GM18511 (cell line): ENCODE data around the gene PRRC2B.

ENCODE experiments used
- ATAC-seq: cut with Tn5 transposase; IDR thresholded peaks from one replicate; pipeline ENCODE4 v1.9.1; 2021; ENCODE audit warnings: mild to moderate bottlenecking, moderate library complexity; ENCODE audit not compliant: unreplicated experiment

Gene PRRC2B

GRCh38 chr9:131406563-131407436 lies 12.9 kb downstream of the PRRC2B start:
- ATAC-seq = no peak

- ATAC-seq = no peak
Observed at GRCh38 chr9:131407717-131408195, 13.9 kb downstream of the PRRC2B start.

GRCh38 chr9:131409458-131409992 lies 15.6 kb downstream of the PRRC2B start:
- ATAC-seq = no peak

GRCh38 chr9:131410044-131410491 lies 16.2 kb downstream of the PRRC2B start:
- ATAC-seq = no peak

GRCh38 chr9:131411719-131412681 lies 18.1 kb downstream of the PRRC2B start:
- no peak for ATAC-seq

- ATAC-seq = no peak
Observed at GRCh38 chr9:131416509-131416908, 22.6 kb downstream of the PRRC2B start.

- no peak for ATAC-seq
Observed at GRCh38 chr9:131417264-131418142, 23.6 kb downstream of the PRRC2B start.

GRCh38 chr9:131418143-131419025 lies 24.5 kb downstream of the PRRC2B start:
- no peak for ATAC-seq

- no peak for ATAC-seq
Observed at GRCh38 chr9:131419026-131419614, 25.2 kb downstream of the PRRC2B start.

GRCh38 chr9:131419716-131420115 lies 25.8 kb downstream of the PRRC2B start:
- no peak for ATAC-seq

- ATAC-seq = no peak
Observed at GRCh38 chr9:131420980-131421624, 27.2 kb downstream of the PRRC2B start.

GRCh38 chr9:131421691-131422090 lies 27.8 kb downstream of the PRRC2B start:
- no peak for ATAC-seq

GRCh38 chr9:131422241-131422792 lies 28.4 kb downstream of the PRRC2B start:
- ATAC-seq = no peak

GRCh38 chr9:131423171-131423581 lies 29.3 kb downstream of the PRRC2B start:
- no peak for ATAC-seq

GRCh38 chr9:131426545-131426944 lies 32.7 kb downstream of the PRRC2B start:
- ATAC-seq = no peak

GRCh38 chr9:131429121-131430012 lies 35.5 kb downstream of the PRRC2B start:
- no peak for ATAC-seq

GRCh38 chr9:131432050-131432449 lies 38.2 kb downstream of the PRRC2B start:
- no peak for ATAC-seq
